Stimulated activated naive CD8-positive, alpha-beta T cell treated with anti-CD3 and anti-CD28 coated beads, Interleukin-15, Interleukin-2, amounts not matched to agents 100 U/mL and 50 U/mL, for 24 hours (primary cell): ENCODE data around the gene MOV10.

ENCODE experiments used
- ATAC-seq: fragments of 150-1000 bp; cut with Tn5 transposase; one replicate; pipeline ENCODE4 v1.10.0; 2021
- DNase-seq: peaks from one replicate; pipeline ENCODE4 v3.0.0; 2021

MOV10 gene

GRCh38 chr1:112675728-112676381 lies 1.4 kb downstream of the MOV10 start:
- DNase-seq (no peak), ATAC-seq (no peak)

DNA sequence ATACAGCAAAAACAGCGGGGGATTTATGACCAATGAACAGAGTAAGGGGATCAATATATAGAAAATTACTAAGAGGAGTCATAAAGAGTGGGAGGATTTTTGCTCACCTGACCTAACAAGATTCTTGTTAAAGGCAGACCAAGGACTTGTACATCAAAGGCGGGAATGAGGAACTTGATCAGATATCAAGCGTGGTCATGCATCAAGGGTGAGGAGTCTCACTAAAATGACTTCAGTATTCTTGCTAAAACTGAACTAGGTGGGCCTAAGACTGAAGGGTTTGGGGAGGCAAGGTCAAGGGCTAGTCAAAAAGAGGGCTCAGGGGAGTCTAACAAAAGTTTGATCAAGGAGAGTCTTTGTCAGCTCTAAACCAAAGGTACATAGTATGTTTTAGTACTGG lies 2.1 kb downstream of the MOV10 start:
- ATAC-seq, result no peak

GRCh38 chr1:112677501-112677900 lies 3.0 kb downstream of the MOV10 start:
- DNase-seq, result no peak
- ATAC-seq, result no peak

More for the DNA sequence above, 2.1 kb downstream of the MOV10 start:
- DNase-seq, result no peak

DNA sequence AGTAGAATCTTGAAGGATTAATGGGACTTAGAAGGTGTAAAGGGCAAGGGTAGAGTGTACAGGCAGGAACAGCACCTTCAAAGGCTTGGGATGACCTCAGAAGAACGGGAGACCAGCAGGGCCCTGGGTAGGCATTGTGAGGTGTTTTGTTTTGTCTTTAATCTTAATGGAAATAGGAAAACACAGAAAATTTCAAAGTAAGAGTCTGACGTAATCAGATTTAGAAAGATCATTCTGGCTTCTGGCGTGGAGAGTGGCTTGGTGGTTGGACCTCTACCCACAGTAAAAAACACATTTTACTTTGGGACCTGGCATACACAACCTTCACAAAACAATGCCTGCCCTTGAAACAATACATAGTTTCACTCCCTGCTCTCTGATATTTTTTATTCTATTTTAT lies 4.1 kb downstream of the MOV10 start:
- DNase-seq (no peak), ATAC-seq (no peak)

- ATAC-seq (no peak), DNase-seq (no peak)
Observed at GRCh38 chr1:112685913-112686312, 11.5 kb downstream of the MOV10 start.

- no peak for ATAC-seq
Observed at GRCh38 chr1:112686417-112686816, 12.0 kb downstream of the MOV10 start.

DNA sequence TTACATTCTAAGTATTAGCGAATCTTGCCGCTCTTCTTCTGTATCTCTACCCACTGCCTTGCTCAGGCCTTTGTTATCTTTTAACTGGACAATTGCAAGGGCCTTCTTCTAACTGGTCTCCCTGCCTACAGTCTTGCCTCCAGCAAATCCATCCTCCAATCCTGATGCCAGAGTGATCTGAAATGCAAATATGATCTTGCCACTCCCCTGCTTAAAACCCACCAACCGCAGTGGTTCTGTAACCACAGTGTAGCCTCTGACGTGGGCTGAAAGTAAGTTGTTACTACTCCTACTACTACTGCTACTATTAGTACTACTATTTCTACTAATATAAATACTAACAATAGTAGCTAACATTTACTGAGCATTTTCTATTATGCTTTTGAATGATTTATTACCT lies 12.4 kb downstream of the MOV10 start:
- DNase-seq (no peak), ATAC-seq (no peak)

More at GRCh38 chr1:112686417-112686816, 12.0 kb downstream of the MOV10 start:
- no peak for DNase-seq

DNA sequence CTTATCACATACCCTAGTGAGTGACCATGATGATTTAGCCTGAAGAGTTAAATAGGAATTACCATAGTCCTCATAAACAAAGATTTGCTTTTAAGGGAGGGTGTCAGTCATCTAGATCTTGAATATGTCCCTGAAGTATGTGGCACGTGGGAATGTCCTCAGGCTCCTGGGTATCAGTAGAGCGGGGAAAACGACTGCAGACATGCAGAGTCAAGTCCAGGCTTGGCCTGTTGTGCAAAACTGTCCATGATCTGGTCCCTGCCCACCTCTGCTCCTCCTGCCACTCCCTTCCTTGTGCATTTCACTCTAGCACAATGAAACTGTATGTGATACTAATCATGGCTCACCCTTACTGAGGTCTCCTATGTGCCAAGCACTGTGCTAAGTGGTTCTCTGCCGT lies 12.9 kb downstream of the MOV10 start:
- DNase-seq, result no peak
- ATAC-seq, result no peak

DNA sequence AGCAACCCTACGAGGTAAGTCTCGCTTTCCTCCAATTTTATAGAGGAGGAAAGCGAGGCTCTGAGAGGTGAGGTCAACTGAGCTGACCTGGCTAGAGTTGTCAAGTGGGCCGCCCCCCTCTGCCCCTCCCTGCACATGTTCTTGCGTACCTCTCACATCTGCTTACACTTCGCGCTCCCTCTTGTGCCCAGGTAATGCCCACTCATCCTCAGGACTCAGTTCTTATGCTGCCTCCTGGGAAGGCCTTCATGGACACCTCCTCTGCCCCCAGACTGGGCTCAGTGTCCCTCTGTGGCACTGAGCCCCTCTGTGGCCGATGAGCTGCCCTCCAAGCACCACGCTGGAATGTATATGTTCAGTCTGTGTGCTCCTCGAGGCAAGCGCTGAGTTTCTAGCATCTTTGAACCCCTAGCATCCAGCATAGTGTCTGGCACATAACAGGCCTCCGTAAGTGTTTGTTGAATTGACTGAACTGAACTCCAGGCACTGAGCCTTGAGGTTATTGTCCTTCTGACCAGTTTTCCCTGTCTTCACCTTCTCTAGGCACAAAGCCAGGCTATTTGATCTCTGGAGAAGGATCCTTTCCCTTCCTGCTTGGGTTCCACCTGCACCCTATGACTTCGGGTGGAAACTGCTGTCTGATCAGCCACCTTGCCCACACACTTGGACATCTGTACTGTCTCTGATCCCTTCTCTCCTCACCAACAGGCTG lies 13.5 kb downstream of the MOV10 start:
- DNase-seq (no peak), ATAC-seq (no peak)

DNA sequence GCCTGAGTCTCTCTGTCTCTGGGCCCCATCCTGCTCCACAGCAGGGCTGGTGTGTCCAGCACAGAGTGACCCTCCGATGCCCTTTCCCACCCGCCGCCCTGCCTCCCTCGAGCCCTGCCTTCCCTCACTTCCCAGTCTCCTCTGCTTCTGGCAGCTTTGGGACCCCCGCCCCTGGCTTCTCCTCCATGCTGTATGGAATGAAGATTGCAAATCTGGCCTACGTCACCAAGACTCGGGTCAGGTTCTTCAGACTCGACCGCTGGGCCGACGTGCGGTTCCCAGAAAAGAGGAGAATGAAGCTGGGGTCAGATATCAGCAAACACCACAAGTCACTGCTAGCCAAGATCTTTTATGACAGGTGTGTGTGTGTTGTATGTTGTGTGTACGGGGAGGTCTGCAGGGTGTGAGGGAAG lies 14.3 kb downstream of the MOV10 start:
- ATAC-seq, result no peak

DNA sequence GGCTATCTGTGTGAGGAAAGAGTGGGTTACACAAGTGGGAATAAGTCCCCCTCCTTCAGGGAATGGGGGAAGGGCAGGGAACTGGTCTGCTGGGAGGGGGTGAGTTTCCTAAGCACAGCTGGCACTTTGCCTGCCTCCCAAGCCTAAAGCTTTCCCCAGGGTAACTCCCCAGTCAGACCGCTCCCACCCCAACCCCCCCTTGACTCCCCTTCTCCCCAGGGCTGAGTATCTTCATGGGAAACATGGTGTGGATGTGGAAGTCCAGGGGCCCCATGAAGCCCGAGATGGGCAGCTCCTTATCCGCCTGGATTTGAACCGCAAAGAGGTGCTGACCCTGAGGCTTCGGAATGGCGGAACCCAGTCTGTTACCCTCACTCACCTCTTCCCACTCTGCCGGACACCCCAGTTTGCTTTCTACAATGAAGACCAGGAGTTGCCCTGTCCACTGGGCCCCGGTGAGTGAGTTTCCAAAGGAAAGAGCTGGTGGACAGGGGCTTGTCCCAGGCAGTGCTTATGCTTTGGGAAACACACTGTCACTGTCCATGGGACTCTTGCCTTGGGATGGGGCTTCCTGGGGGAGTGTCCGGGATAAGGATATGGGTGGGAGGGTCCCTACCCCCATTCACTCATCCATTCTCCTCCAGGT lies 14.9 kb downstream of the MOV10 start:
- ATAC-seq (no peak), DNase-seq (no peak)

More for the DNA sequence above, 14.3 kb downstream of the MOV10 start:
- no peak for DNase-seq

- no peak for DNase-seq
- ATAC-seq, result no peak
Observed at GRCh38 chr1:112689842-112690237, 15.4 kb downstream of the MOV10 start.

GRCh38 chr1:112692681-112693080 lies 18.2 kb downstream of the MOV10 start:
- no peak for DNase-seq
- ATAC-seq, result no peak

DNA sequence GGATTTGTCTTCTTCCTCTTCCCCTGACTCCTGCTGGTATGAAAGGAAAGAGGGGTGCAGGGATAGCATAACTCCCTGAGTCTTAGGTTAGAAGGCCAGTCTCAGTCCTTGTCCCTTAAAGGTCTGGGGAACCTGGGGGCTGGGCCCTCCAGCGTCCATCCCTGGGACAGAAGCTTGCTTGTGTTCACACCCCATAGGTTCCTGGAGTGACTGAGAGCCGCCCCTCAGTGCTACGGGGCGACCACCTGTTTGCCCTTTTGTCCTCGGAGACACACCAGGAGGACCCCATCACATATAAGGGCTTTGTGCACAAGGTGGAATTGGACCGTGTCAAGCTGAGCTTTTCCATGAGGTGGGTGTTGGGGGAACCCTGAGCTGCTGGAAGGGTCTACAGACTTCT lies 19.4 kb downstream of the MOV10 start:
- ATAC-seq (no peak), DNase-seq (no peak)

DNA sequence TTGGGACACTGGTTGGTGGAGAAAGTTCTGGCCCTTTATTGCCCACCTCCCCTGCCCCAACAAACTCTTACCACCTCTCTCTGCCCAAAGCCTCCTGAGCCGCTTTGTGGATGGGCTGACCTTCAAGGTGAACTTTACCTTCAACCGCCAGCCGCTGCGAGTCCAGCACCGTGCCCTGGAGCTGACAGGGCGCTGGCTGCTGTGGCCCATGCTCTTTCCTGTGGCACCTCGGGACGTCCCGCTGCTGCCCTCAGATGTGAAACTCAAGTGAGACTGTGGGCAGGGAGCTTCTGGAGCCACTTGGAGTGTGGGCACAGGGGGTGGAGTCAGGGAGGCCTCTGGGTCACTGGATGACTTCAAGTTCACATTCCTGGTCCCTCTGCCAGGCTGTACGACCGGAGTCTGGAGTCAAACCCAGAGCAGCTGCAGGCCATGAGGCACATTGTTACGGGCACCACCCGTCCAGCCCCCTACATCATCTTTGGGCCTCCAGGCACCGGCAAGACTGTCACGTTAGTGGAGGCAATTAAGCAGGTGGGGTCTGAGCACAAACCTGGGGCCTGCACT lies 20.0 kb downstream of the MOV10 start:
- no peak for DNase-seq
- ATAC-seq, result no peak

- ATAC-seq, result no peak
- no peak for DNase-seq
Observed at GRCh38 chr1:112695276-112695675, 20.8 kb downstream of the MOV10 start.

GRCh38 chr1:112696578-112697314 lies 22.3 kb downstream of the MOV10 start:
- ATAC-seq, result no peak
- DNase-seq, result no peak

GRCh38 chr1:112697781-112698201 lies 23.3 kb downstream of the MOV10 start:
- ATAC-seq (no peak), DNase-seq (no peak)

DNA sequence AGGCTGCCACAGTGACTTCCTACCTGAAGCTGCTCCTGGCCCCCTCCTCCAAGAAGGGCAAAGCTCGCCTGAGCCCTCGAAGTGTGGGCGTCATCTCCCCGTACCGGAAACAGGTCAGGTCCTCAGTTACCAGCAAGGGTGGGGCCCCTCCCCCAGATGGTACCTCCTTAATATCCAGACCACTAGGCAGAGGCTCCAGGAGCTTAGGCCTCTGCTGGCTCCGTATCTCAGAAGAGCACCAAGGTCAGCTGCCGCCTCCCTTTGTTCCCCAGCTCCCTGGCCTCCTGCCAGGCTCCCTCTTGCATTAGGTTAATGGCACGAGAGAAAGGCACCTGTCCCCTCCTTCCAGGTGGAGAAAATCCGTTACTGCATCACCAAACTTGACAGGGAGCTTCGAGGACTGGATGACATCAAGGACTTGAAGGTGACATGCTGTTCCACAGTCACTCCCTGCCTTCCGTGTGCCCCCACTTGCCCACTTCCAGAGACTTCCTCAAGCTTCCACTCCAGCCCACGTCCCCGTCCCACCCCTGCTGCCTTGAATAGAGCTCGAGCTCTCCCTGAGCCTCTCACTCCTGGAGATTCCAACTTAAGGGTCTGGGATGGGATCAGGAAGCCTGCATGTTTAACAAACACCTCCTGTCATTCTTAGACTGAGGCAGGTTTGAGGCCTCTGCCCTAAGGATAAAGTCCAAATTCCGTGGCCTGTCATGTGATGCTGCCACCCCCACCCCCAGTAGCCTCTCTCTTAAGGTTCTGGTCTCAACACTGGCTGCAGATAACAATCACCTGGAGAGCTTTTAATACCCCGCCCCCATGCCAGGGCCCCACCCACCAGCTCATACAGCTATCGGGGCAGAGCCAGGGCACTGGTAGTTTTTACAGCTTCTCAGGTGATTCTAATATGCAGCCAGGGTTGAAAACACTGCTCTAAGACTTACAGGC lies 24.2 kb downstream of the MOV10 start:
- ATAC-seq, result no peak
- DNase-seq, result no peak

DNA sequence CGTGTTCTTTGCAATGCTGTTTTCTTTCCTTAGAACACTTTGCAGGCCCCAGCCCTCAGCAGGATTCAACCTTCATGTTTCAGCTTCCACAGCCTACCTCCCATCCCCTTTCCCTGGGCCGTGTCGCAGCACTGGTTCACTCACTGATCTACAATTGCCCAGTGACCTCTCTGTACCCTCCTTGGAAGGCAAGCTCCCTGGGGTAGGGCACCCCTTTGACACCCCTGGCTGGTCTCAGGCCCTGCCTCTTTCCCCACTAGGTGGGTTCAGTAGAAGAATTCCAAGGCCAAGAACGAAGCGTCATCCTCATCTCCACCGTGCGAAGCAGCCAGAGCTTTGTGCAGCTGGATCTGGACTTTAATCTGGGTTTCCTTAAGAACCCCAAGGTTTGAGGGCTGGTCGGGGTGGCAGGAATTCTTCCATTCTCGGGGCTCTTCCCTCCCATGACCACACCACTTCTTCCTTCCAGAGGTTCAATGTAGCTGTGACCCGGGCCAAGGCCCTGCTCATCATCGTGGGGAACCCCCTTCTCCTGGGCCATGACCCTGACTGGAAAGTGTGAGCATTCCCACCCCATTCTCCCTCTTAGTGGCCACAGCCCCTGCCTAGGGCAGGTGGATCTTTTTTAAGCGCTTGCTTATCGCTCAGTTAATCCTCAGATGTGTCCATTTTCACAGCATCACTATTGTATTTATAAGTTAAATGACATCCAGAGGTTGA lies 25.1 kb downstream of the MOV10 start:
- ATAC-seq (peak; percentile 51), DNase-seq (no peak)
